G401.6 (cell line): ENCODE data around the gene MAPKAPK5.
"Not testable (repeated sequence)": the region's sequence is repeated elsewhere in the genome, so short reads cannot be mapped to it uniquely, and the experiment has no call there.

Source experiments
- FAIRE-seq: peaks from 2 replicates; lab custom pipeline; 2012; peaks lifted over from hg19 to GRCh38; lab: Jason Lieb, UNC

The MAPKAPK5 gene

GRCh38 chr12:111887926-111888745 lies 46.1 kb downstream of the MAPKAPK5 start:
- FAIRE-seq = no peak

GRCh38 chr12:111893287-111893686 lies 51.3 kb downstream of the MAPKAPK5 start:
- no peak for FAIRE-seq

GRCh38 chr12:111894556-111894955 lies 52.5 kb downstream of the MAPKAPK5 start:
- no peak for FAIRE-seq

- FAIRE-seq = no peak
Observed at GRCh38 chr12:111901182-111901581, 59.2 kb downstream of the MAPKAPK5 start.

- no peak for FAIRE-seq
Observed at GRCh38 chr12:111904446-111904975, 62.5 kb downstream of the MAPKAPK5 start.

- no peak for FAIRE-seq
Observed at GRCh38 chr12:111905502-111905901, 63.5 kb downstream of the MAPKAPK5 start.

GRCh38 chr12:111907740-111908139 lies 65.7 kb downstream of the MAPKAPK5 start:
- no peak for FAIRE-seq

- FAIRE-seq = no peak
Observed at GRCh38 chr12:111925171-111925570, 83.1 kb downstream of the MAPKAPK5 start.

GRCh38 chr12:111926631-111927030 lies 84.6 kb downstream of the MAPKAPK5 start:
- no peak for FAIRE-seq

GRCh38 chr12:111927346-111927745 lies 85.3 kb downstream of the MAPKAPK5 start:
- no peak for FAIRE-seq

GRCh38 chr12:111932241-111932640 lies 90.2 kb downstream of the MAPKAPK5 start:
- FAIRE-seq = no peak

- no peak for FAIRE-seq
Observed at GRCh38 chr12:111936869-111937268, 94.8 kb downstream of the MAPKAPK5 start.

- no peak for FAIRE-seq
Observed at GRCh38 chr12:111937429-111937828, 95.4 kb downstream of the MAPKAPK5 start.

GRCh38 chr12:111942557-111942956 lies 100.5 kb downstream of the MAPKAPK5 start:
- no peak for FAIRE-seq

- no peak for FAIRE-seq
Observed at GRCh38 chr12:111943929-111944328, 101.9 kb downstream of the MAPKAPK5 start.

GRCh38 chr12:111950961-111951676 lies 109.1 kb downstream of the MAPKAPK5 start:
- not testable (repeated sequence) for FAIRE-seq
